ENCODE results near the gene SMIM26.

DNA sequence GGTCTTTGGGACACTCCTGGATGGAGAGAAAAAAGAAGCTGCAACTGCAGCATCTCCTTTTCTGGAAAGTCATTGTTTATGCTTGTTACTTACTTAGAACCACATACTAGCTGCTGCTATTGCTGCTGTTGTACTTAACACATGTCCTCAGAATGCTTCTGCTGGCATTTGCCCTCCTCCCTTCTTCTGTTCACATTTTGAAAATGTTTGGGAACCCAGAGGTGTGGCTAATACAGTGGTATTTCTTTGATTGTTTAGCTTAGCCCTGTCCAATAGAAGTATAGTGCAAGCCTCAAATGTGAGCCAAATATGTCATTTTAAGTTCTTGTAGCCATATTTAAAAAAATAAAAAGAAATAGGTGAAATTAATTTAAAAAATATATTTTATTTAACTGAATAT is 29.0 kb downstream of the SMIM26 start:
- TF ChIP-seq, protein P1, sequence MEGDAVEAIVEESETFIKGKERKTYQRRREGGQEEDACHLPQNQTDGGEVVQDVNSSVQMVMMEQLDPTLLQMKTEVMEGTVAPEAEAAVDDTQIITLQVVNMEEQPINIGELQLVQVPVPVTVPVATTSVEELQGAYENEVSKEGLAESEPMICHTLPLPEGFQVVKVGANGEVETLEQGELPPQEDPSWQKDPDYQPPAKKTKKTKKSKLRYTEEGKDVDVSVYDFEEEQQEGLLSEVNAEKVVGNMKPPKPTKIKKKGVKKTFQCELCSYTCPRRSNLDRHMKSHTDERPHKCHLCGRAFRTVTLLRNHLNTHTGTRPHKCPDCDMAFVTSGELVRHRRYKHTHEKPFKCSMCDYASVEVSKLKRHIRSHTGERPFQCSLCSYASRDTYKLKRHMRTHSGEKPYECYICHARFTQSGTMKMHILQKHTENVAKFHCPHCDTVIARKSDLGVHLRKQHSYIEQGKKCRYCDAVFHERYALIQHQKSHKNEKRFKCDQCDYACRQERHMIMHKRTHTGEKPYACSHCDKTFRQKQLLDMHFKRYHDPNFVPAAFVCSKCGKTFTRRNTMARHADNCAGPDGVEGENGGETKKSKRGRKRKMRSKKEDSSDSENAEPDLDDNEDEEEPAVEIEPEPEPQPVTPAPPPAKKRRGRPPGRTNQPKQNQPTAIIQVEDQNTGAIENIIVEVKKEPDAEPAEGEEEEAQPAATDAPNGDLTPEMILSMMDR (conservative IDR thresholded peaks at IDR 0.05; ENCODE audit: low read length) = no peak
- no peak for TF ChIP-seq EZH2phosphoT487 (IDR thresholded peaks at IDR 0.05; ENCODE audit: borderline replicate concordance)
